Astrocyte of the spinal cord (primary cell): ENCODE measurements around the gene NDST4.

ENCODE experiments used
- DNase-seq: peaks from one replicate; pipeline ENCODE4 v3.0.0; 2011; ENCODE audit warnings: low read depth, low spot score
- H3K4me3 ChIP-seq: 2 replicates; pipeline ENCODE4 v1.5.1; 2011; ENCODE audit warnings: low read depth, mild to moderate bottlenecking, low read length, moderate library complexity
- in situ Hi-C: cut with HindIII; loops from 2 replicates; pipeline ENCODE4 v1.10.0; 2017; ENCODE audit warnings: low sequenced_read_pairs
- TF ChIP-seq, protein P1 (sequence below): IDR thresholded peaks from 2 replicates; pipeline ENCODE4 v1.5.1; 2012; ENCODE audit warnings: low read depth, mild to moderate bottlenecking, low read length, inconsistent platforms

The NDST4 gene

DNA sequence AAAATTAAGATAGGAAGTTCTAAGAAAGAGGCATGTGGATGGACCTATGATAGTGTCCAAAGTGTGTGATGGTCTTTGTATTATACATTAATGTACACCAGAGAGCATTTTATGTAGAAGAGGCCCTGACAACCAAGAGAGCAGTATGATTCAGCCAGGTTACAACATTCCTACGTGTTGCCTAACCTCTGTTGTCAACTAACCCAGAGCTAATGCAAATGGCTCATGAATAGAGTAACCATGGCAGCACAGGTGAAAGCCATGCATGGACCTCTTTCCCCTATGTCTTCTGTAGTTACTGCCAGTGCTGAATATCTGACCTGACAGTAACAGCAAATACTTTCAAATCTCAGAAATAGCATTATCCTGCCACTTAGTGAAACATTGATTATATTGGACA lies 255.6 kb downstream of the NDST4 start:
- no peak overlapping the region for H3K4me3 ChIP-seq
- in situ Hi-C loops = no loop called here

DNA sequence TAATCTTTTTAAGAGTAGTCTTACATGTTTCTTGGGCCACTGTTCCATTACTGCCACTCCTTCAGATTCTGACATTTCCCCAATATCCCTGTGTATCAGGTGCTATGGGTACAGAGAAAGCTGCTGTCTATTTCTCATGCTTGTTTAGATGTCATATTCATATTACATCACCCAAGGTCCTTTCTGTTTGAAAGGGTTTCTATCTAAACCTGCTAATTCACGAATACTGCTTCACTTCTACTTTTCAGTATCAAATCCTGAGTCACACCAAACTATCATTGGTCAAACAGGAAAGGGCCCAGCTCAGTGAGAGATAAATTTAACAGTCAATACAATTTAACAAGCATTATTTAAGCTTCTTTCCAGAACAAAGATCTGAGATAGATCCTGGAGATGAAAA lies 273.4 kb downstream of the NDST4 start:
- DNase-seq = no peak
- TF ChIP-seq, protein P1, sequence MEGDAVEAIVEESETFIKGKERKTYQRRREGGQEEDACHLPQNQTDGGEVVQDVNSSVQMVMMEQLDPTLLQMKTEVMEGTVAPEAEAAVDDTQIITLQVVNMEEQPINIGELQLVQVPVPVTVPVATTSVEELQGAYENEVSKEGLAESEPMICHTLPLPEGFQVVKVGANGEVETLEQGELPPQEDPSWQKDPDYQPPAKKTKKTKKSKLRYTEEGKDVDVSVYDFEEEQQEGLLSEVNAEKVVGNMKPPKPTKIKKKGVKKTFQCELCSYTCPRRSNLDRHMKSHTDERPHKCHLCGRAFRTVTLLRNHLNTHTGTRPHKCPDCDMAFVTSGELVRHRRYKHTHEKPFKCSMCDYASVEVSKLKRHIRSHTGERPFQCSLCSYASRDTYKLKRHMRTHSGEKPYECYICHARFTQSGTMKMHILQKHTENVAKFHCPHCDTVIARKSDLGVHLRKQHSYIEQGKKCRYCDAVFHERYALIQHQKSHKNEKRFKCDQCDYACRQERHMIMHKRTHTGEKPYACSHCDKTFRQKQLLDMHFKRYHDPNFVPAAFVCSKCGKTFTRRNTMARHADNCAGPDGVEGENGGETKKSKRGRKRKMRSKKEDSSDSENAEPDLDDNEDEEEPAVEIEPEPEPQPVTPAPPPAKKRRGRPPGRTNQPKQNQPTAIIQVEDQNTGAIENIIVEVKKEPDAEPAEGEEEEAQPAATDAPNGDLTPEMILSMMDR = no peak
- no peak overlapping the region for H3K4me3 ChIP-seq
- in situ Hi-C loops = no loop called here

More for the DNA sequence above, 255.6 kb downstream of the NDST4 start:
- TF ChIP-seq, protein P1 = no peak
- no peak for DNase-seq

DNA sequence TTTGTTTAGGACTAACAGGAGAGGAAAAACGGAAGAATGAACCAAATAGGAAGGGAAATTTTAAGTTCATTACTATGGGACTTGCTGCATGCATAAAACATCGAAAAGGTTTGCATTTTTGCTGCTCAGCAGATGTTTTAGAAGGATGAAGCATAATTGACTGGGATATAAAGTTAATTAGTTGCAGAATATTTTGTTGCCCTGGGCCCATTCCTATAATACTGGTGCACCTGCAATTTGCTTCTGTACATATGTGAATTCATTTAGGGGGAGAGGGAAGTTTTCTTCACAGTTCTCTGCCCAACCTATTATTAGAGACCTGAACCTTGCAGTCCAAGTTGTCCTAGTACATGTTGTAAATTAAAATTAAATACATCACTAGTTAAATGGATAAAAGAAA lies 282.8 kb downstream of the NDST4 start:
- no peak overlapping the region for H3K4me3 ChIP-seq
- in situ Hi-C loops = no loop called here
- no peak for DNase-seq
- TF ChIP-seq, protein P1 = no peak

GRCh38 chr4:114827651-114828050 lies 285.8 kb downstream of the NDST4 start:
- no peak overlapping the region for H3K4me3 ChIP-seq
- DNase-seq = no peak
- in situ Hi-C loops = no loop called here
- TF ChIP-seq, protein P1 = no peak

DNA sequence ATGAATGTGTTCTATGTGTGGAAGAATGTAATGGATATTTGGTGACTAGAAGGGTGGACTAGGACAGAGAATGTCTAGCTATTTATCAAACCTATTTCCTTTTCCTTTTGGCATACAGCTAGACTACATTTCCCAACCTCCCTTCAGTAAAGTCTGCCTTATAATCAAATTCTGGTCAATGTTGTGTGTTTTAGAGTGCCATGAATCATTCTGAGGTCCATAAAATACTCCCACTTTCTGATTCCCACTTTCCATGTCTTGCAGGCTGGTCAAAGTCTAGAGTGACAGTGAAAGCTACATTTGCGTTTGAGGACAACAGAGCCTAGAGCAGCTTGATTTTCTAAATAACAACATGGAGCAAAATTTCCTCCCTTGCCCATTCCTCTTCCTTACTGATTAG lies 297.7 kb downstream of the NDST4 start:
- in situ Hi-C loops = no loop called here
- no peak for DNase-seq
- no peak overlapping the region for H3K4me3 ChIP-seq
- TF ChIP-seq, protein P1 = no peak

DNA sequence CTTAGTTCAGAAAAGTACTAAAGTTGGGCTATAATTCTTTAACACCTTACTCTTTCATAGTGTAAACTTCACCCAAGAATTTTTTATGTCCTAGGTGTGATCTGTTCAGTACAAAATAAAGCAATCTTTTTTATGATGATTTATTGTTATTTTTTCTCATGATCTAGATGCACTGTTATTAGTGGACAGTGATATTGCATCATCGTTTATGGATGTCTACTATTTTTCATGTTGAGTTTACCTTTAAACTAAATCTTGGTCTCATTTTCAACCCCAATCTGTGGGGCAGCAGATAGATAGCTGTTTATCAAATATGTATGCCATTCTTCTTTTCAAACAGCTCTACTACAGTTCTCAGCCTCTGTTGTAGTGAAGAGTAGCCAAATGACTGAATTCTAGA lies 299.5 kb downstream of the NDST4 start:
- H3K4me3 ChIP-seq = no peak overlapping the region
- DNase-seq = no peak
- TF ChIP-seq, protein P1 = no peak
- in situ Hi-C loops = no loop called here
